ENCODE measurements around the gene CELSR1.

GRCh38 chr22:46320166-46320710 lies 217.2 kb downstream of the CELSR1 start:
- TF ChIP-seq CTCF (IDR thresholded peaks at IDR 0.05) = no peak
- TF ChIP-seq POLR2A (IDR thresholded peaks at IDR 0.05) = no peak

All from vagina (tissue), 2 donors.